Fibroblast of mammary gland (primary cell): ENCODE measurements around the gene PODXL2.
A peak's percentile ranks its signal among the peaks of the same experiment; 100 is the strongest.

ENCODE experiments used
- DNase-seq: peaks from one replicate; pipeline ENCODE4 v3.0.0-alpha.2; 2010; ENCODE audit warnings: low read depth
- H3K4me3 ChIP-seq: 2 replicates; pipeline ENCODE4 v1.5.1; 2011; ENCODE audit warnings: low read depth, mild to moderate bottlenecking, low read length, moderate library complexity; ENCODE audit not compliant: control insufficient read depth
- TF ChIP-seq, protein P1 (sequence below): conservative IDR thresholded peaks from 2 replicates; pipeline ENCODE4 v1.5.1; 2011; ENCODE audit warnings: low read depth, low read length, inconsistent platforms; ENCODE audit not compliant: control insufficient read depth, insufficient read depth

Gene PODXL2

GRCh38 chr3:127709320-127710060 is 80.5 kb downstream of the PODXL2 start:
- TF ChIP-seq, protein P1, sequence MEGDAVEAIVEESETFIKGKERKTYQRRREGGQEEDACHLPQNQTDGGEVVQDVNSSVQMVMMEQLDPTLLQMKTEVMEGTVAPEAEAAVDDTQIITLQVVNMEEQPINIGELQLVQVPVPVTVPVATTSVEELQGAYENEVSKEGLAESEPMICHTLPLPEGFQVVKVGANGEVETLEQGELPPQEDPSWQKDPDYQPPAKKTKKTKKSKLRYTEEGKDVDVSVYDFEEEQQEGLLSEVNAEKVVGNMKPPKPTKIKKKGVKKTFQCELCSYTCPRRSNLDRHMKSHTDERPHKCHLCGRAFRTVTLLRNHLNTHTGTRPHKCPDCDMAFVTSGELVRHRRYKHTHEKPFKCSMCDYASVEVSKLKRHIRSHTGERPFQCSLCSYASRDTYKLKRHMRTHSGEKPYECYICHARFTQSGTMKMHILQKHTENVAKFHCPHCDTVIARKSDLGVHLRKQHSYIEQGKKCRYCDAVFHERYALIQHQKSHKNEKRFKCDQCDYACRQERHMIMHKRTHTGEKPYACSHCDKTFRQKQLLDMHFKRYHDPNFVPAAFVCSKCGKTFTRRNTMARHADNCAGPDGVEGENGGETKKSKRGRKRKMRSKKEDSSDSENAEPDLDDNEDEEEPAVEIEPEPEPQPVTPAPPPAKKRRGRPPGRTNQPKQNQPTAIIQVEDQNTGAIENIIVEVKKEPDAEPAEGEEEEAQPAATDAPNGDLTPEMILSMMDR: no peak
- no peak overlapping the region for H3K4me3 ChIP-seq

GRCh38 chr3:127710155-127710941 is 81.4 kb downstream of the PODXL2 start:
- peak; percentile 42 for DNase-seq
- no peak overlapping the region for H3K4me3 ChIP-seq
- TF ChIP-seq, protein P1: no peak

More at GRCh38 chr3:127709320-127710060, 80.5 kb downstream of the PODXL2 start:
- peak; percentile 34 for DNase-seq

- H3K4me3 ChIP-seq: no peak overlapping the region
- TF ChIP-seq, protein P1: no peak
- DNase-seq: no peak
Observed at GRCh38 chr3:127711021-127711695, 82.2 kb downstream of the PODXL2 start.

DNA sequence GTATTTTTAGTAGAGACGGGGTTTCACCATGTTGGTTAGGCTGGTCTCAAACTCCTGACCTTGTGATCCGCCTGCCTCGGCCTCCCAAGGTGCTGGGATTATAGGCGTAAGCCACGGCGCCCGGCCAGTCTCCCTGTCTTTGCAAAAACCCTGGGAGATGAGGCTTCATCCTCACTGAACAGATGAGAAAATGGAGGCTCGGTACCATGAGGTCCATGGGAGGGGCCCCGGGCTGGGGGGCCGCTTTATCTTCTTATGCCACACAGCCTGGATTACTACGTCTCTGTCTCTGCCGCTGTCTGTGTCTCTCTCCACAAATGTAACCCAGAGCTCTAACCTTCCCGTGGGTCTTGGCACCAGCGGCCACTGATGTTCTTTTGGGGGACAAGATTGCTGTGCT is 82.9 kb downstream of the PODXL2 start:
- H3K4me3 ChIP-seq: no peak overlapping the region
- TF ChIP-seq, protein P1: no peak
- DNase-seq: no peak

DNA sequence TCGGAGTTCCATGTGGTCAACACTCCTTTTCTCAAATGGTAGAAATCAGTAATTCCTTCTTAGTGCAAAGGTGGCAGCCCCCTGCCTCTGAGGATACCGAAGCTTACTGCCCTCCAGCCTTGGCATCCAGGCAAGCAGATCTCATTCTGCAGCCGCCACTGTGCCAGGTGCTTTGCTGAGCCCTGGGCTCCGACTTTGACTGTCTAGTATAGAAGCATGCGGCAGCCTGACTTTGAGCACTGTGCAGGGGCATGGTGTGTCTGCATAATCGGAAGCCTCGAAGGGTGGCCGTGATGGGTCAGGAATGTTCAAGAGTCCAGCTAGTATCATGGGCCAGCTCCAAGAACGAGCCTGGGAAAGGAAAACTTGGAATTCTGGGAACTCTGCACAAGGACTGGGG is 83.5 kb downstream of the PODXL2 start:
- DNase-seq: no peak
- H3K4me3 ChIP-seq: no peak overlapping the region
- TF ChIP-seq, protein P1: no peak

- no peak overlapping the region for H3K4me3 ChIP-seq
- TF ChIP-seq, protein P1: no peak
- DNase-seq: no peak
Observed at GRCh38 chr3:127712881-127713771, 84.1 kb downstream of the PODXL2 start.
